H1 (cell line): Measurements from ENCODE around the gene ESRRB. TPM values are rescaled to one million over a fixed set of nuclear protein-coding genes. Genes with fewer than 3 reads are reported as not detected.

ENCODE experiments used
- CTCF ChIA-PET: fragments of 300-600 bp; sonication (Branson Sonifier 250); formaldehyde crosslinking; loops from one replicate; lab custom pipeline; 2021; ENCODE audit not compliant: partially characterized antibody; lab: Charles Lee
- POLR2A ChIA-PET: fragments of 300-600 bp; sonication (Branson Sonifier 250); formaldehyde crosslinking; loops from one replicate; lab custom pipeline; 2021; ENCODE audit warnings: inconsistent platforms; ENCODE audit not compliant: partially characterized antibody; lab: Charles Lee
- DNase-seq, 2 experiments: peaks; one replicate each; pipeline versions ENCODE4 v3.0.0 to v3.0.0-alpha.2; 2010 to 2022; ENCODE audit warnings: low spot score in 2 of 2, low read depth in 1 of 2, mixed read lengths in 1 of 2
- FAIRE-seq: peaks from 2 replicates; lab custom pipeline; 2011; peaks lifted over from hg19 to GRCh38; lab: Jason Lieb, UNC
- H2AFZ ChIP-seq: 2 replicates; pipeline ENCODE4 v1.8.1; 2012; ENCODE audit warnings: low read length, inconsistent platforms
- H2AK5ac ChIP-seq: 2 replicates; pipeline ENCODE4 v1.6.1; 2013; ENCODE audit warnings: low read depth, low read length
- H2BK120ac ChIP-seq: replicated peaks from 2 replicates; pipeline ENCODE3; 2013; ENCODE audit warnings: low read depth, low read length, inconsistent platforms
- H2BK12ac ChIP-seq: 2 replicates; pipeline ENCODE4 v1.6.1; 2013; ENCODE audit warnings: low read depth, low read length
- H2BK15ac ChIP-seq: 2 replicates; pipeline ENCODE4 v1.6.1; 2013; ENCODE audit warnings: low read length
- H2BK20ac ChIP-seq: 2 replicates; pipeline ENCODE4 v1.6.1; 2013; ENCODE audit warnings: low read length
- H2BK5ac ChIP-seq: 2 replicates; pipeline ENCODE4 v1.6.1; 2013; ENCODE audit warnings: low read depth, low read length
- H3K14ac ChIP-seq: 2 replicates; pipeline ENCODE4 v1.6.1; 2013; ENCODE audit warnings: inconsistent platforms; ENCODE audit not compliant: insufficient read length
- H3K18ac ChIP-seq: 2 replicates; pipeline ENCODE4 v1.6.1; 2013; ENCODE audit warnings: low read length; ENCODE audit errors: extremely low read depth
- H3K23ac ChIP-seq: 2 replicates; pipeline ENCODE4 v1.6.1; 2013; ENCODE audit warnings: inconsistent platforms; ENCODE audit not compliant: insufficient read length
- H3K23me2 ChIP-seq: 2 replicates; pipeline ENCODE4 v1.6.1; 2013; ENCODE audit warnings: low read depth, low read length
- H3K27ac ChIP-seq: 2 replicates; pipeline ENCODE4 v1.6.1; 2011; ENCODE audit warnings: low read depth, low read length, inconsistent platforms
- H3K27me3 ChIP-seq, 4 experiments: replicated peaks in 1 of 4; 1 replicate in 1 of 4; 2 replicates in 3 of 4; pipeline versions ENCODE4 v1.6.1 to v1.8.1; 2011 to 2013; ENCODE audit warnings: low read length in 3 of 4, mild to moderate bottlenecking in 3 of 4, inconsistent platforms in 2 of 4, mixed read lengths in 2 of 4, moderate library complexity in 1 of 4; ENCODE audit not compliant: control insufficient read depth in 3 of 4, insufficient read depth in 3 of 4; ENCODE audit errors: extremely low read depth in 1 of 4
- H3K36me3 ChIP-seq, 4 experiments: 2 replicates each; pipeline versions ENCODE4 v1.6.1 to v1.8.1; 2011 to 2013; ENCODE audit warnings: mild to moderate bottlenecking in 4 of 4, low read length in 3 of 4, moderate library complexity in 2 of 4, control low read depth in 1 of 4, inconsistent platforms in 1 of 4; ENCODE audit not compliant: insufficient read depth in 4 of 4, control insufficient read depth in 2 of 4
- H3K4ac ChIP-seq: replicated peaks from 2 replicates; pipeline ENCODE3; 2013; ENCODE audit warnings: low read length, low read depth, mixed read lengths, inconsistent platforms; ENCODE audit not compliant: insufficient read length
- H3K4me1 ChIP-seq, 4 experiments: replicated peaks in 1 of 4; 1 replicate in 1 of 4; 2 replicates in 3 of 4; pipeline versions ENCODE4 v1.6.1 to v1.8.1; 2011 to 2013; ENCODE audit warnings: low read length in 3 of 4, inconsistent platforms in 2 of 4, mixed read lengths in 1 of 4; ENCODE audit not compliant: insufficient read depth in 4 of 4, control insufficient read depth in 3 of 4
- H3K4me2 ChIP-seq, 2 experiments: 2 replicates each; pipeline versions ENCODE4 v1.6.1 to v1.8.1; 2011 to 2013; ENCODE audit warnings: low read depth in 2 of 2, low read length in 2 of 2, control low read depth in 1 of 2, inconsistent platforms in 1 of 2, mild to moderate bottlenecking in 1 of 2; ENCODE audit not compliant: insufficient read depth in 1 of 2
- H3K4me3 ChIP-seq, 4 experiments: fragments of 200-600, 300-600 bp in 1 of 4; sonication (generic), shearing (Covaris generic), sonication (Bioruptor Twin) in 1 of 4; 2 replicates each; pipeline versions ENCODE4 v1.5.1 to v1.8.1; 2011 to 2016; ENCODE audit warnings: low read length in 4 of 4, low read depth in 3 of 4, control low read depth in 2 of 4, inconsistent platforms in 2 of 4, mild to moderate bottlenecking in 2 of 4, mixed read lengths in 1 of 4, moderate library complexity in 1 of 4; ENCODE audit not compliant: insufficient read depth in 2 of 4; ENCODE audit errors: extremely low read depth in 1 of 4
- H3K56ac ChIP-seq: replicated peaks from 2 replicates; pipeline ENCODE3; 2013; ENCODE audit warnings: low read depth, mild to moderate bottlenecking, mixed read lengths, low read length, inconsistent platforms; ENCODE audit not compliant: insufficient read length
- H3K79me1 ChIP-seq: 2 replicates; pipeline ENCODE4 v1.6.1; 2013; ENCODE audit warnings: low read depth, low read length, control low read depth
- H3K79me2 ChIP-seq, 2 experiments: 2 replicates each; pipeline versions ENCODE4 v1.6.1 to v1.8.1; 2012 to 2013; ENCODE audit warnings: low read length in 2 of 2, mild to moderate bottlenecking in 2 of 2, inconsistent platforms in 1 of 2; ENCODE audit not compliant: insufficient read depth in 2 of 2, control insufficient read depth in 1 of 2
- H3K9ac ChIP-seq, 4 experiments: replicated peaks in 1 of 4; 1 replicate in 1 of 4; 2 replicates in 3 of 4; pipeline versions ENCODE4 v1.6.1 to v1.8.1; 2011 to 2013; ENCODE audit warnings: low read depth in 3 of 4, low read length in 3 of 4, control low read depth in 2 of 4, mild to moderate bottlenecking in 2 of 4, moderate library complexity in 2 of 4, inconsistent platforms in 1 of 4; ENCODE audit errors: extremely low read depth in 1 of 4
- H3K9me3 ChIP-seq, 2 experiments: 2 replicates each; pipeline versions ENCODE4 v1.6.1 to v1.8.1; 2012 to 2013; ENCODE audit warnings: mild to moderate bottlenecking in 2 of 2, moderate library complexity in 2 of 2, control low read depth in 1 of 2, inconsistent platforms in 1 of 2, low read depth in 1 of 2, low read length in 1 of 2, mixed read lengths in 1 of 2; ENCODE audit not compliant: insufficient read depth in 2 of 2
- H4K20me1 ChIP-seq, 2 experiments: replicated peaks in 1 of 2; 2 replicates each; pipeline versions ENCODE3 to v1.8.1; 2011 to 2013; ENCODE audit warnings: inconsistent platforms in 2 of 2, low read length in 2 of 2, mild to moderate bottlenecking in 1 of 2; ENCODE audit not compliant: insufficient read depth in 2 of 2, control insufficient read depth in 1 of 2
- H4K5ac ChIP-seq: 2 replicates; pipeline ENCODE4 v1.6.1; 2013; ENCODE audit warnings: low read length, low read depth, mixed read lengths, inconsistent platforms; ENCODE audit not compliant: insufficient read length
- H4K8ac ChIP-seq: 2 replicates; pipeline ENCODE4 v1.8.0; 2013; ENCODE audit warnings: mild to moderate bottlenecking, moderate library complexity, low read length, inconsistent platforms; ENCODE audit not compliant: insufficient read depth; ENCODE audit errors: extremely low read depth
- H4K91ac ChIP-seq: replicated peaks from 2 replicates; pipeline ENCODE3; 2013; ENCODE audit warnings: low read length, mixed read lengths, inconsistent platforms; ENCODE audit not compliant: insufficient read length
- CBX8 ChIP-seq: fragments of 300-800, 300-1000 bp; sonication (generic); IDR thresholded peaks from 2 replicates; pipeline ENCODE4 v1.7.1; 2016; ENCODE audit warnings: low read depth, low read length, borderline replicate concordance
- CEBPB ChIP-seq: IDR thresholded peaks from 2 replicates; pipeline ENCODE4 v1.6.1; 2012; ENCODE audit warnings: low read depth, low read length
- EP300 ChIP-seq, 2 experiments: IDR thresholded peaks; 1 replicate in 1 of 2; 2 replicates in 1 of 2; pipeline ENCODE4 v1.6.1; 2011 to 2012; ENCODE audit warnings: low read depth in 2 of 2, low read length in 2 of 2, mild to moderate bottlenecking in 2 of 2, borderline replicate concordance in 1 of 2, inconsistent platforms in 1 of 2, moderate library complexity in 1 of 2
- GTF2F1 ChIP-seq: IDR thresholded peaks from 2 replicates; pipeline ENCODE4 v1.6.1; 2012; ENCODE audit warnings: low read depth, low read length, improper control_type of control experiment, borderline replicate concordance
- HDAC6 ChIP-seq: IDR thresholded peaks from one replicate; pipeline ENCODE4 v1.7.1; 2012; ENCODE audit warnings: low read depth, mild to moderate bottlenecking, inconsistent platforms, low read length, moderate library complexity
- JUND ChIP-seq: IDR thresholded peaks from 2 replicates; pipeline ENCODE4 v1.6.1; 2011; ENCODE audit warnings: mild to moderate bottlenecking, improper control_type of control experiment, low read length
- NANOG ChIP-seq: IDR thresholded peaks from 2 replicates; pipeline ENCODE4 v1.6.1; 2011; ENCODE audit warnings: low read length, low read depth, mild to moderate bottlenecking, inconsistent platforms; ENCODE audit not compliant: insufficient read depth, poor library complexity, severe bottlenecking
- RBBP5 ChIP-seq: IDR thresholded peaks from 2 replicates; pipeline ENCODE4 v1.7.1; 2012; ENCODE audit warnings: low read depth, mild to moderate bottlenecking, inconsistent platforms, low read length, moderate library complexity, borderline replicate concordance
- RFX5 ChIP-seq: IDR thresholded peaks from 2 replicates; pipeline ENCODE4 v1.6.1; 2011; ENCODE audit warnings: low read depth, low read length, improper control_type of control experiment, borderline replicate concordance
- SIN3A ChIP-seq, 2 experiments: IDR thresholded peaks in 1 of 2; conservative IDR thresholded peaks in 1 of 2; 2 replicates each; pipeline ENCODE4 v1.6.1; 2011 to 2012; ENCODE audit warnings: low read length in 2 of 2, improper control_type of control experiment in 1 of 2, low read depth in 1 of 2, mild to moderate bottlenecking in 1 of 2
- SUZ12 ChIP-seq: fragments of 200-600 bp; sonication (generic); IDR thresholded peaks from 2 replicates; pipeline ENCODE4 v1.6.1; 2012; ENCODE audit warnings: mild to moderate bottlenecking, inconsistent platforms, low read length, moderate library complexity, mixed read lengths
- TAF1 ChIP-seq: IDR thresholded peaks from 2 replicates; pipeline ENCODE4 v1.6.1; 2011; ENCODE audit warnings: mild to moderate bottlenecking, low read depth, low read length
- WGBS, 2 experiments: shearing (Covaris generic) in 1 of 2; methylation state at CpG; one replicate each; pipeline versions ENCODE4 v1.1.6 to v1.1.7; 2013 to 2015; ENCODE audit warnings: low lambda C conversion rate in 2 of 2, mixed read lengths in 2 of 2, inconsistent platforms in 1 of 2, low coverage in 1 of 2, missing lambda C conversion rate in 1 of 2; ENCODE audit not compliant: insufficient replicate concordance in 2 of 2, insufficient coverage in 1 of 2, insufficient read length in 1 of 2; ENCODE audit errors: extremely low coverage in 1 of 2, missing lambda C conversion rate in 1 of 2; 5-methylcytosine and 5-hydroxymethylcytosine counted together
- polyA plus RNA-seq, 7 experiments: library from polyadenylated mRNA; depleted of rRNA in 3 of 7; stranded (reverse) in 5 of 7; unstranded in 2 of 7; fragments of >200 nt in 5 of 7; fragments of 200-250 nt in 2 of 7; gene quantifications; 1 replicate in 5 of 7; 2 replicates in 1 of 7; 4 replicates in 1 of 7; pipeline versions ENCODE4 v1.2.1 to v1.2.3, GENCODE V29; 2011 to 2013; ENCODE audit warnings: missing spikeins in 2 of 7, mixed read lengths in 2 of 7
- total RNA-seq: library from RNA; stranded (reverse); fragmentation: NEBNext Ultra II Directional; extraction: Animal tissue kit (Norgen Biotek cat#: 25700); gene quantifications from 2 replicates; pipeline ENCODE4 v1.2.1, GENCODE V29; 2021
- TF ChIP-seq, protein P1 (sequence below): IDR thresholded peaks from 2 replicates; pipeline ENCODE4 v1.6.1; 2011; ENCODE audit warnings: low read depth, mild to moderate bottlenecking, low read length; ENCODE audit not compliant: insufficient read depth

The ESRRB gene
- total and polyA plus RNA-seq, 2 of the 8 experiments (the other 6 are each of a cell fraction or from before 2014, with no cell fraction given), result 0.29 to 0.45 TPM

DNA sequence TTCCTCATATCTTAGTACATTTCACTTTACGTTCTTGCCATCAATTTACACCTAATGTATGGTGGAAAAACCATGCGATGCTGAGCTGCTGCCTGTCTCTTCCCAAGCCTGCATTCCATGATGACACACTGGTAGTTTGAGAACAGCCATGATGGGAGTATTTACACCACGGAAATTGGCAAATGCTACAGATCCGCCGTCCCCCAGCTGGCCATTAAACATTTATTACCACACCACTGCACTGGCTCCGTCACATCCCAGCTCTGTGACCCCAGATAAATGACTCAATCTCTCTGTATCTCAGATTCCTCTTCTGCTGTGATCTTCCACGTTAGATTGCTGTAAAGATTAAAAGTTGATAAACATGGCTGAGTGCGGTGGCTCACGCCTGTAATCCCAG, 13.9 kb downstream of the ESRRB start:
- Histone ChIP-seq H2BK15ac (no peak overlapping the region), H3K27me3 (no peaks in the 10 kb centered on the region), H3K79me2 (no peaks in the 10 kb centered on the region), H3K27ac (no peak overlapping the region), H3K9ac (no peak overlapping the region), H3K4me2 (no peak overlapping the region), H3K36me3 (no peaks in the 10 kb centered on the region), H4K5ac (no peak overlapping the region), H2BK20ac (no peak overlapping the region), H4K20me1 (no peaks in the 10 kb centered on the region), H2BK120ac (no peak overlapping the region), H3K4me1 (peaks cover 0 to 4% (median 1%) of the 10 kb centered on the region in 4 experiments; a peak in 1 of 7 replicates), H2BK12ac (no peak overlapping the region), H4K91ac (no peak overlapping the region), H3K23me2 (no peaks in the 10 kb centered on the region), H2AK5ac (no peak overlapping the region), H3K4ac (no peak overlapping the region), H3K23ac (no peak overlapping the region), H3K4me3 (no peak overlapping the region), H3K18ac (no peak overlapping the region), H3K9me3 (no peaks in the 10 kb centered on the region), H3K14ac (no peak overlapping the region), H4K8ac (no peak overlapping the region), H2BK5ac (no peak overlapping the region), H3K79me1 (no peaks in the 10 kb centered on the region), H3K56ac (no peak overlapping the region), H2AFZ (no peak overlapping the region)
- WGBS, 2 experiments, result 94% methylated on average over 9 of the region's 9 CpGs; no CpG with 5 or more reads in 1 of the 2 experiments
- FAIRE-seq, result no peak
- ChIA-PET POLR2A (no interaction called here), CTCF (interaction anchor here (0.6 to 6.3 kb wide), 10 partner anchors 11 to 337 kb away, joined by 3 to 51 read pairs (median 4); no protein-coding TSS in a partner anchor)
- no peak for DNase-seq
- TF ChIP-seq SIN3A (conservative IDR thresholded peaks at IDR 0.05 in 1 of 2, IDR thresholded peaks at IDR 0.05 in 1 of 2; ENCODE audit: low read depth in 1 of 2, low read length in 2 of 2) (no peak), HDAC6 (no peak), EP300 (IDR thresholded peaks at IDR 0.05; ENCODE audit: borderline replicate concordance in 1 of 2, low read depth in 2 of 2, low read length in 2 of 2) (no peak), RFX5 (no peak), CEBPB (no peak), GTF2F1 (no peak), TAF1 (no peak), SUZ12 (no peak), CBX8 (no peak), JUND (no peak), NANOG (no peak), RBBP5 (no peak)
- TF ChIP-seq, protein P1, sequence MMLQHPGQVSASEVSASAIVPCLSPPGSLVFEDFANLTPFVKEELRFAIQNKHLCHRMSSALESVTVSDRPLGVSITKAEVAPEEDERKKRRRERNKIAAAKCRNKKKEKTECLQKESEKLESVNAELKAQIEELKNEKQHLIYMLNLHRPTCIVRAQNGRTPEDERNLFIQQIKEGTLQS, result no peak
